ENCODE measurements around the gene BICD2.

The BICD2 gene

GRCh38 chr9:92714787-92715487 lies 49.7 kb downstream of the BICD2 start:
- no peak for DNase-seq (ENCODE audit: low read depth, low spot score)

- no peak for DNase-seq (ENCODE audit: low read depth, low spot score)
Measured at GRCh38 chr9:92714016-92714415, 50.6 kb downstream of the BICD2 start.

GRCh38 chr9:92713528-92713927 lies 51.1 kb downstream of the BICD2 start:
- DNase-seq (ENCODE audit: low read depth, low spot score) = no peak

GRCh38 chr9:92712767-92713166 lies 51.9 kb downstream of the BICD2 start:
- no peak for DNase-seq (ENCODE audit: low read depth, low spot score)

- no peak for DNase-seq (ENCODE audit: low read depth, low spot score)
Measured at GRCh38 chr9:92711844-92712243, 52.8 kb downstream of the BICD2 start.

- peak; percentile 69 for DNase-seq (ENCODE audit: low read depth, low spot score)
Measured at GRCh38 chr9:92711146-92711545, 53.5 kb downstream of the BICD2 start.

- DNase-seq (ENCODE audit: low read depth, low spot score) = no peak
Measured at GRCh38 chr9:92710368-92710767, 54.3 kb downstream of the BICD2 start.

GRCh38 chr9:92709954-92710353 lies 54.7 kb downstream of the BICD2 start:
- no peak for DNase-seq (ENCODE audit: low read depth, low spot score)

GRCh38 chr9:92709240-92709639 lies 55.4 kb downstream of the BICD2 start:
- no peak for DNase-seq (ENCODE audit: low read depth, low spot score)

GRCh38 chr9:92707530-92707929 lies 57.1 kb downstream of the BICD2 start:
- DNase-seq (ENCODE audit: low read depth, low spot score) = peak; percentile 43

- DNase-seq (ENCODE audit: low read depth, low spot score) = no peak
Measured at GRCh38 chr9:92706218-92706940, 58.3 kb downstream of the BICD2 start.

GRCh38 chr9:92704528-92704927 lies 60.1 kb downstream of the BICD2 start:
- no peak for DNase-seq (ENCODE audit: low read depth, low spot score)

- DNase-seq (ENCODE audit: low read depth, low spot score) = no peak
Measured at GRCh38 chr9:92696619-92697018, 68.0 kb downstream of the BICD2 start.

GRCh38 chr9:92686954-92687353 lies 77.7 kb downstream of the BICD2 start:
- no peak for DNase-seq (ENCODE audit: low read depth, low spot score)

- no peak for DNase-seq (ENCODE audit: low read depth, low spot score)
Measured at GRCh38 chr9:92685022-92685421, 79.6 kb downstream of the BICD2 start.

- no peak for DNase-seq (ENCODE audit: low read depth, low spot score)
Measured at GRCh38 chr9:92682269-92682668, 82.4 kb downstream of the BICD2 start.

- DNase-seq (ENCODE audit: low read depth, low spot score) = peak; percentile 75
Measured at GRCh38 chr9:92680166-92681119, 84.2 kb downstream of the BICD2 start.

- no peak for DNase-seq (ENCODE audit: low read depth, low spot score)
Measured at GRCh38 chr9:92679413-92680165, 85.0 kb downstream of the BICD2 start.

- peak; percentile 80 for DNase-seq (ENCODE audit: low read depth, low spot score)
Measured at GRCh38 chr9:92671323-92671722, 93.3 kb downstream of the BICD2 start.

- peak; percentile 100 for DNase-seq (ENCODE audit: low read depth, low spot score)
Measured at GRCh38 chr9:92669890-92670708, 94.5 kb downstream of the BICD2 start, which contains the start of gene IPPK. Gene IPPK, minus strand, starts transcription at chr9:92670131. Its CDS starts 143 bp downstream, at chr9:92669988.
